ENCODE results near the gene COL27A1.

Gene COL27A1

DNA sequence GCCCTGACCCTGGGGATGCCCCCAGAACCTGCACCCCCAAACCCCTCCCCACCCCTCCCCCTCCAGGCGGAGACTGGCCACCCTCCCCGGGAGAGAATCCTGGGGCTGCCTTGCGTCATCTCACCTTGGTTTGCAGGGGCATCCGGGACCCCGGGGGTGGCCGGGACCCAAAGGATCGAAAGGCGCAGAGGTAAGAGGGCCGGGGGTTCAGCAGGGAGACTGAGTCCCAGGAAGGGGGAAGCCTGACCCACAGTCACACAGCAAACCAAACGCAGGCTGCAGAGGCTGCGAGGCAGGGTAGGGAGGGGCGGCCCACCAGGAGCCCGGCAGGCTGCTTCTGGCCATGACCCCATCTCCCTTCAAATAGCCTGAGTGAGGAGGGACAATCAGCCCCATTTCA, 133.8 kb downstream of the COL27A1 start:
- TF ChIP-seq PAX5 (IDR thresholded peaks at IDR 0.05; ENCODE audit: insufficient read depth, low read length, severe bottlenecking): no peak
- TF ChIP-seq SPI1 (IDR thresholded peaks at IDR 0.05; ENCODE audit: low read depth, low read length): no peak
- TF ChIP-seq POLR2A (IDR thresholded peaks at IDR 0.05; ENCODE audit: low read depth, low read length): no peak
- TF ChIP-seq POU2F2 (IDR thresholded peaks at IDR 0.05; ENCODE audit: low read depth, low read length): no peak
- TF ChIP-seq TAF1 (IDR thresholded peaks at IDR 0.05; ENCODE audit: low read depth, low read length): no peak
- no peak for TF ChIP-seq POLR2AphosphoS5 (IDR thresholded peaks at IDR 0.05; ENCODE audit: low read depth, low read length)
- no peak for DNase-seq (ENCODE audit: insufficient read length, low spot score)
- FAIRE-seq: no peak

DNA sequence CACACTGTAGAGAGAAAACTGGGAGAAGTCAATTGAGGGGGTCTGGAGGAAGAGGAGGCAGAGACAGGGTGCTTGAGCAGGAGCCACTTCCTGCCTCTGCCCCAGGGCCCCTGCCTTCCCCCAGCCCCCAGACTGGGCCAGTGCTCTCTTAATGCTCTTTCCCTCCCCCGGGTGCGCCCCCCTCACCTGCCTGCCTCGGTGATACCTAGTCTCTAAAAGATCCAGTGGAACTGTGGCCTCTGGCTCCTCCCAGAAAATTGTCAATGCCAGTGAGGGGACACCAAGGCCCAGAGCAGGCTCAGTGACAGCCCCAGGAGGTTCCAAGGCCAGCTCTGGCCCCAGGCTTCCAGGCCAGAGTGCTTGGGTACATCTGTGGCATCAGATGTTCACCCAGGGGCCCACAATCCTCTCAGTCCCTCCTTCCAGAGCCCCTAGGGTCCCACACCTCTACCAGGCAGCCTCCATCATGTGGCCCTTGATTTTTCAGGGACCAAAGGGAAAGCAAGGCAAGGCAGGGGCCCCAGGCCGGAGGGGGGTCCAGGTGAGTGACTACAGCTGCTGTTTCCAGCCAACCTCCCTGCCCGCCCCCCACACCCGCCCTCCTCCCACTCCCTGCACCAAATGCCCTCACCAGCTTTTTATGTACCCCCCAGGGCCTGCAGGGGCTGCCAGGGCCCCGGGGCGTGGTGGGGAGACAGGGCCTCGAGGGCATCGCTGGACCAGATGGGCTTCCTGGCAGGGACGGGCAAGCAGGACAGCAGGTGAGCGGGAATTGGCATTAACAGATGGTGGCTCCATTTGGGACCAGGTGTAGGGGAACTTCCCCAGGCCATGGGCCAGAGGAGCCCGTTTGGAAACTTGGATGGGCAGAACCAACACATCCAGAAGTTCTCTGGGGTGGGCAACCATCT, 134.5 kb downstream of the COL27A1 start:
- DNase-seq (ENCODE audit: insufficient read length, low spot score) (no peak), FAIRE-seq (no peak)
- TF ChIP-seq SPI1 (IDR thresholded peaks at IDR 0.05; ENCODE audit: low read depth, low read length) (no peak), PAX5 (IDR thresholded peaks at IDR 0.05; ENCODE audit: insufficient read depth, low read length, severe bottlenecking) (no peak), POU2F2 (IDR thresholded peaks at IDR 0.05; ENCODE audit: low read depth, low read length) (no peak), POLR2AphosphoS5 (IDR thresholded peaks at IDR 0.05; ENCODE audit: low read depth, low read length) (no peak)

DNA sequence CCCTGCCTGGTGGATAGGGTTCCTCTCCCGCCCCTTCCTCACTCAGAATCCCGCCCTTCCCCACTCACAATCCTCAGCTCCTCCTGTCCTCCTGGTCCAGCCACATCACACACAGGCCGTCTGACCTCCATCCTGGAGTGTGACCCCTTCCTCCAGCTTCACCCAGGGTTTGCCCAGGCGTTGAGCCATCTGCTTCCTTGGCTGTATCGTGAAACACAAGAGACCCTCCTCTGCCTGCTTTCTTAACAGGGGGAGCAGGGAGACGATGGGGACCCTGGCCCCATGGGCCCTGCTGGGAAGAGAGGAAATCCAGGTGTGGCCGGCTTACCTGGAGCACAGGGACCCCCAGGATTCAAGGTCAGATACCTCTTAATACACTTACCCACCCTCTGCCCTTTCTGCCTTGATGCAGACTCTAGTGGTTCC, 135.2 kb downstream of the COL27A1 start:
- DNase-seq (ENCODE audit: insufficient read length, low spot score) (no peak), FAIRE-seq (no peak)
- TF ChIP-seq POU2F2 (IDR thresholded peaks at IDR 0.05; ENCODE audit: low read depth, low read length) (no peak), POLR2AphosphoS5 (IDR thresholded peaks at IDR 0.05; ENCODE audit: low read depth, low read length) (no peak), SPI1 (IDR thresholded peaks at IDR 0.05; ENCODE audit: low read depth, low read length) (no peak), PAX5 (IDR thresholded peaks at IDR 0.05; ENCODE audit: insufficient read depth, low read length, severe bottlenecking) (no peak)

DNA sequence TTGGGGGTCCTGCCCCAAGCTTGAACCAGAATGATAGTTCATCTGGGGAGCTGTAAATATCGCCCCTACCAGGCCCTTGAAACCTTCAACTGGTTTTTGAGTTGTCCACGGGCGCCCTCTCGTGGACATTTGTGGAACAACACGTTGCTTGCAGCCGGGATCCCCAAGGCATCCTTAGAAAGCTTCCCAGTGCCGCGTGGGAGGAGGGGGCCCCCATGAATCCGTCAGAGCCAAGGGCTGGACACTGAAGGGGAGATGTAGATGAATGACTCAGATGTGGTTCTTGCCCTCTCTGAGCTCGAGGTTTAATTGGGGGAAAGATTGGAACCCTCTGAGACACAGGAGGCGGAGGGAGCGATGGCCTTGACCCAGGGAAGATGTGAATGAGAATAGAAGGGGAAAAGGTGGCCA, 135.7 kb downstream of the COL27A1 start:
- TF ChIP-seq TAF1 (IDR thresholded peaks at IDR 0.05; ENCODE audit: low read depth, low read length) (no peak), POLR2A (IDR thresholded peaks at IDR 0.05; ENCODE audit: low read depth, low read length) (no peak), SPI1 (IDR thresholded peaks at IDR 0.05; ENCODE audit: low read depth, low read length) (no peak)
- peak; percentile 53 for DNase-seq (ENCODE audit: insufficient read length, low spot score)
- peak; percentile 45 for FAIRE-seq

DNA sequence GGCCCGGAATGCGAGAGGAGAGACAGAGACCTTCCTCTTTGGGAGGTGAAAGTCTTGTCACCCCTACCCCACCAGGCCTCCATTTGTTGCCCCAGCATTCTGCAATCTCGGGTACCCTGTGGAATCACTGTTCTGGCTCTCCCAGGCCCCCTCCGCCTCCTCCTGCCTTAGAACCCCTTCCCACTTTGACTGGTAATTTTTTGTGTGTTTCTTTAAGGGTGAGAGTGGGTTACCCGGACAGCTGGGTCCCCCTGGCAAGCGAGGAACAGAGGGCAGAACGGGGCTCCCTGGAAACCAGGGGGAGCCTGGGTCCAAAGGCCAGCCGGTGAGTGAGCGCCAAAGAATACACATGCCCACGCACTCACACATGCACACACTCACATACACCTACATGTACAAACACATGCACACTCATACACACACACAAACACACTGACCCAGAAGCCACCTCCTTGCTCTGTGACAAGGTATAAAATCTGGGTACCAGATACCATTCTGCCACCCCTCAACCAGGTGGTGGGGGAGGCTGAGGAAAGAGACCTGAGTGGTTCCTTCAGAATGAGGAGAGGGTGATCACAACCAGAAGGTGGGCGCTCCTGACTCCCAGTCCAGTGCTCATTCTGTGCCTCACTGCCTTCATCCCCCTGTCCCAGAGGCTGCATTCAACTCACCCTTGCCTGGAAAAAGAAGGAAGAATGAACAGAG, 136.7 kb downstream of the COL27A1 start:
- FAIRE-seq: no peak
- DNase-seq (ENCODE audit: insufficient read length, low spot score): no peak
- TF ChIP-seq POLR2AphosphoS5 (IDR thresholded peaks at IDR 0.05; ENCODE audit: low read depth, low read length) (no peak), POLR2A (IDR thresholded peaks at IDR 0.05; ENCODE audit: low read depth, low read length) (no peak), TAF1 (IDR thresholded peaks at IDR 0.05; ENCODE audit: low read depth, low read length) (no peak), SPI1 (IDR thresholded peaks at IDR 0.05; ENCODE audit: low read depth, low read length) (no peak), POU2F2 (IDR thresholded peaks at IDR 0.05; ENCODE audit: low read depth, low read length) (no peak)

DNA sequence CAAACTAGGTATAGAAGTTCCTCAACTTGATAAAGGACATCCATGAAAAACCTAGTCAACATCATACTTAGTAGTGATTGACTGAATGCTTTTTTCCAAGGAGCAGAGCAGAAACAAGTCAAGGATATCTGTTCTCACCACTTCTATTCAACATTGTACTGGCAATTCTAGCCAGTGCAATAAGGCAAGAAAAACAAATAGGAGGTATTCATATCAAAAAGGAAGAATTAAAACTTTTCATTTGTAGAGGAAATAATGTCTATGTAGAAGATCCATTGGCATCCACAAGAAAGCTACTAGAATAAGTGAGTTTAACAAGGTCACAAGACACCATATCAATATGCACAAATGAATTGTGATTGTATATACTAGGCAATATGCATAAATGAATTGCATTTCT, 139.3 kb downstream of the COL27A1 start:
- TF ChIP-seq PAX5 (IDR thresholded peaks at IDR 0.05; ENCODE audit: insufficient read depth, low read length, severe bottlenecking): no peak
- TF ChIP-seq POLR2AphosphoS5 (IDR thresholded peaks at IDR 0.05; ENCODE audit: low read depth, low read length): no peak
- no peak for TF ChIP-seq TAF1 (IDR thresholded peaks at IDR 0.05; ENCODE audit: low read depth, low read length)
- no peak for TF ChIP-seq POU2F2 (IDR thresholded peaks at IDR 0.05; ENCODE audit: low read depth, low read length)
- TF ChIP-seq POLR2A (IDR thresholded peaks at IDR 0.05; ENCODE audit: low read depth, low read length): no peak
- DNase-seq (ENCODE audit: insufficient read length, low spot score): no peak
- no peak for FAIRE-seq

DNA sequence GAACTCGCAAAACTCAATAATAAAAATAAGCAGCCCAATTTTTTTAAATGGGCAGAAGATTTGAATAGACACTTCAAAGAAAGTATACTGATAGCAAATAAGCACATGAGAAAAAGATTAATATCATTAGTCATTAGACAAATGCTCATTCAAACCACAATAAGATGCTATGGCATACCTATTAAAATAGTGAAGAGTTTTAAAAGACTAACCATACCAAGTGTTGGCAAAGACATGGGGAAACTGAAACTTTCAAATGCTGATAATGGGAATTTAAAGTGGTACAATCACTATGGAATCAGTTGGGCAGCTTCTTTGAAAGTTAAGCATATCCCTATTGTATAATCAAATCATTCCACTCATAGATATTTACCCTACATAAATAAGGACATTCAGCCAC, 141.0 kb downstream of the COL27A1 start:
- FAIRE-seq: no peak

DNA sequence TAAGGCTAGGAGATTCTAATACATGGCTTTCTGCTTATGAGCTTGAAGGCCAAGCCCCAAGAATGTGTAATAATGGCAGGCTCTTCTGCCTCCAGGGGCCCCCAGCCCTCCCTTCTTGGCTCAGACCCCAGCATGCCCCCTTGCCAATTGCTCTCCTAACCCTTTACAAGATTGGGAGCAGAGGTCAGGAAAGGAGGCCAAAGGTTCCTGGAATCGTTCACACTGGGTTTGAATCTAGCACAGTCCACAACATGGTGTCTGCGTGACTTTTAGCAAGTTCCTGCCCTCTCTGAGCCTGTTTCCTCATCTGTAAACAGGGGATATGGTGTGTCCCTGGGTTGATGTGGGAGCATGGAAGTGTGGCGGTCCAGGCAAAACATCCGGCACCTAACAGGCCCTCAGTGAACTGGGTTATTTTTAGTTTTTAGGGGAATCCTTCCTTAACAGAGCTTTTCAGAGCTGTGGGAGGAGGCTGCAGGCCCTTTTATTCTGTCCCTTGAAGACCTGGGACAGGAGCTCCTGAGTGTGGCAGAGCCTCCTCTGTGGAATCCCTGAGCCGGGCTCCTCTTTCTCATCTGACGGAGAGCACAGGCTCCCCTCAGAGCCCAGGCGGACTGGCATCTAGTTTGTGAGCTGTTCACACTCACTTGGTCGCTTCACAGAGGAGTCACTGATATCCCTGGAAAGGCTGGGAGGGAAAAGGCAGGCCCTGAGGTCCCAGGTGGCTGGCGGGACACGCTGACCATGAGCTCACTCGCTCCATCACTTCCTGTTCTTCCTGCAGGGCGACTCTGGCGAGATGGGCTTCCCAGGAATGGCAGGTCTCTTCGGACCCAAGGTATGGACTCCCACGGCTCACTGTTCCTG, 144.2 kb downstream of the COL27A1 start:
- DNase-seq (ENCODE audit: insufficient read length, low spot score) (no peak), FAIRE-seq (no peak)
- TF ChIP-seq SPI1 (IDR thresholded peaks at IDR 0.05; ENCODE audit: low read depth, low read length) (no peak), POLR2A (IDR thresholded peaks at IDR 0.05; ENCODE audit: low read depth, low read length) (no peak), PAX5 (IDR thresholded peaks at IDR 0.05; ENCODE audit: insufficient read depth, low read length, severe bottlenecking) (no peak), POU2F2 (IDR thresholded peaks at IDR 0.05; ENCODE audit: low read depth, low read length) (no peak), POLR2AphosphoS5 (IDR thresholded peaks at IDR 0.05; ENCODE audit: low read depth, low read length) (no peak), TAF1 (IDR thresholded peaks at IDR 0.05; ENCODE audit: low read depth, low read length) (no peak)

More for the DNA sequence above, 141.0 kb downstream of the COL27A1 start:
- TF ChIP-seq POU2F2 (IDR thresholded peaks at IDR 0.05; ENCODE audit: low read depth, low read length) (no peak), POLR2AphosphoS5 (IDR thresholded peaks at IDR 0.05; ENCODE audit: low read depth, low read length) (no peak), TAF1 (IDR thresholded peaks at IDR 0.05; ENCODE audit: low read depth, low read length) (no peak), SPI1 (IDR thresholded peaks at IDR 0.05; ENCODE audit: low read depth, low read length) (no peak), PAX5 (IDR thresholded peaks at IDR 0.05; ENCODE audit: insufficient read depth, low read length, severe bottlenecking) (no peak), POLR2A (IDR thresholded peaks at IDR 0.05; ENCODE audit: low read depth, low read length) (no peak)
- DNase-seq (ENCODE audit: insufficient read length, low spot score): no peak
